ENCODE results near the gene PEX10. TPM values are rescaled to one million over a fixed set of nuclear protein-coding genes. Genes with fewer than 3 reads are reported as not detected.

PEX10 gene
- total RNA-seq, 1 experiment from 2014 or later, result 89.6 TPM

DNA sequence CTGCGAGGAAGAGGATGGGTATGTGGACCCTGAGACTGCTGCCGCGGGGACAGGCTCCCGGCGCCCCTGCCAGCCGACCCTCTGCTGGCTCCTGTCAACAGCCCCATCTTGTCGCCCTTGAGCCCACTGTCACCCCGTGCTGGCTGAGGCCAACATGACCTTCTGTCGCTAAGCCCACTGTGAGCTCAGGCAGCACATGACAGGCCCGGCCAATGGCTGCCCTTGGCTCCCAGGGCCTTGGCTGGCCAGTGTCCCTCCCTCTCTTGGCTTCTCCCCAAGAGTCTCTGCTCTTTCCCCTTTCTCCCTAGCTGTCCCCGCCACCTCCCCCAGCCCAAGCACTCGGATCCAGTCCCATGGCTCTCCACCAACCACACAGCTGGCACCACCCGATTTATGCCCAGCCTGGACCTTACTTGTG lies 3.5 kb downstream of the PEX10 start:
- Histone ChIP-seq H3K36me3 (replicated peaks; ENCODE audit: control insufficient read depth, insufficient read depth, low read length) (peaks cover 16% of the 10 kb centered on the region), H3K27me3 (ENCODE audit: control insufficient read depth, insufficient read depth, low read length) (no peaks in the 10 kb centered on the region), H3K4me3 (ENCODE audit: insufficient read depth, low read depth, low read length) (no peak overlapping the region)
- no peak for DNase-seq

DNA sequence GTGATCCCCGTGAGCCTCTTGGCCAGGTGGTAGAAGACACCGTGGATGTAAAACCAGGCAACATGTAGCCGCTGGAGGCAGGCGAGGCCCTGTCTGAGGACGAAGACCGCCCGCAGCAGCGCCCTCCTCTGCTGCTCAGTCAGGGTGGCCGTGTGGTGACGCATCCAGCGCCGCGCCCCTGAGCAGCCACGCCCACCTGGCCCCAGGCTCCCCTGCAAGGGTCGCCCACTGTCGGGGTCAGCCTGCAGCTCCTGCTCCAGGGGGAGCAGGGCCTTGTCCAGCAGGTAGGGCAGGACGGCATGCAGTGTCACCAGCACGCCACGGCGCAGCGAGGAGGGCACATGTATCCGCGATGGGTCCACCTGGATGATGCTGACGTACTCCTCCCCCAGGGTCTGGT lies 3.9 kb downstream of the PEX10 start:
- no peak overlapping the region for H3K4me3 ChIP-seq (ENCODE audit: insufficient read depth, low read depth, low read length)
- H3K36me3 ChIP-seq (replicated peaks; ENCODE audit: control insufficient read depth, insufficient read depth, low read length), result peaks cover 17% of the 10 kb centered on the region
- no peaks in the 10 kb centered on the region for H3K27me3 ChIP-seq (ENCODE audit: control insufficient read depth, insufficient read depth, low read length)
- DNase-seq, result no peak

DNA sequence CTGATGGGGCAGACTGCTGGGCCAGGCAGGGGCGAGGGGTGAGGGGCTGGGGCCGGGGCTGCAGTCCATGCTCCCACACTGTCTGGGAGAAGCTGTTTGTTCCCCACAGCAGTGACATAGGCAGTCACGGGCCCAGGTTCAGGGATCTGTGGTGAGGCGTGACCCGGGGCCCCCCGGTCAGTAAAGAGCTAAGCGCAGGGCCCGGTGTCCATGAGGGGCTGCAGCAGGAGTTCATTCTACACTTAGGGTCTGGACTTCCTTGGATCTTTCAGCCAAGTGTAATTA lies 4.4 kb downstream of the PEX10 start:
- DNase-seq, result no peak
- no peak overlapping the region for H3K4me3 ChIP-seq (ENCODE audit: insufficient read depth, low read depth, low read length)
- H3K36me3 ChIP-seq (replicated peaks; ENCODE audit: control insufficient read depth, insufficient read depth, low read length), result peaks cover 18% of the 10 kb centered on the region
- no peaks in the 10 kb centered on the region for H3K27me3 ChIP-seq (ENCODE audit: control insufficient read depth, insufficient read depth, low read length)

DNA sequence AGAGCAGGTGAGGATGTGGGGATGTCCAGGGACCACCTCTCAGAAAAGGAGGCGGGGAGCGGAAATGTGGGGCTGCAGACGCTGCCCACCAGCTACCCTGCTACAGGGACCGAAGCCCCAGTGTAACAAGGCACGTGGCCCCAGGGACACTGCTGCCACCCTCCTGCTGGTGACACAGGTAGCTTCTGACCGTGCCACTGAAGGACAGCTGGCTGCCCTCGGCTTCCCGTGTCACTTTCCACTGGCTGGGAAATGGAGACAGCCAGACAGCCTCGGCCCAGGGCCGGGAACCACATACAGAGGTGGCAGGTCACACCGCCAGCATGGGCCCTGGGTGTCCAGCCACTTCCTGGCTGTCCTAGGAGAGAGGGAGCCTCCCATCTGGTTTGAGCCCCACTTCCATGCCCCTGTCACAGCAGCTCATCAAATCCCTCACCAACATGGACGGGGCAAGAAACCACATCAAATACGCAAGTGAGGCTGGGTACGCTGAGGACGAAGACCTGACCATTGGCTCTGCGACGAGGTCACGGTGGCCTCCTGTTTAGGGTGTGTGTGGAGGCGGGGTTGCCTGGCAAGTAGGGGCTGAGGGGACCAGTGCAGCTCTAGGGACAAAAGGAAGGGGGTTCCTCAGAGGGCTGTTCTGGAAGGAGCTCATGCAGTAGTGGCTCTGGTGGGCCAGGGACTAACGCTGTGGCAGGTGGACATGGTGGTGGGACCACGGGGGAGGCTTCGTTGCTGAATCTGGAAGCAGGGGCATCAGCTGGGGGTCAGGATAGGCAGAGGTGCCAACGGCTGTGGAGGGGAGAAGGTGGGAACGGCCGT lies 5.0 kb downstream of the PEX10 start:
- Histone ChIP-seq H3K27me3 (ENCODE audit: control insufficient read depth, insufficient read depth, low read length) (no peaks in the 10 kb centered on the region), H3K4me3 (ENCODE audit: insufficient read depth, low read depth, low read length) (no peak overlapping the region), H3K36me3 (replicated peaks; ENCODE audit: control insufficient read depth, insufficient read depth, low read length) (peaks cover 19% of the 10 kb centered on the region)
- DNase-seq, result no peak

GRCh38 chr1:2406451-2407041 lies 5.8 kb downstream of the PEX10 start:
- Histone ChIP-seq H3K27me3 (ENCODE audit: control insufficient read depth, insufficient read depth, low read length) (no peaks in the 10 kb centered on the region), H3K4me3 (ENCODE audit: insufficient read depth, low read depth, low read length) (no peak overlapping the region), H3K36me3 (replicated peaks; ENCODE audit: control insufficient read depth, insufficient read depth, low read length) (peaks cover 20% of the 10 kb centered on the region)
- DNase-seq, result no peak

DNA sequence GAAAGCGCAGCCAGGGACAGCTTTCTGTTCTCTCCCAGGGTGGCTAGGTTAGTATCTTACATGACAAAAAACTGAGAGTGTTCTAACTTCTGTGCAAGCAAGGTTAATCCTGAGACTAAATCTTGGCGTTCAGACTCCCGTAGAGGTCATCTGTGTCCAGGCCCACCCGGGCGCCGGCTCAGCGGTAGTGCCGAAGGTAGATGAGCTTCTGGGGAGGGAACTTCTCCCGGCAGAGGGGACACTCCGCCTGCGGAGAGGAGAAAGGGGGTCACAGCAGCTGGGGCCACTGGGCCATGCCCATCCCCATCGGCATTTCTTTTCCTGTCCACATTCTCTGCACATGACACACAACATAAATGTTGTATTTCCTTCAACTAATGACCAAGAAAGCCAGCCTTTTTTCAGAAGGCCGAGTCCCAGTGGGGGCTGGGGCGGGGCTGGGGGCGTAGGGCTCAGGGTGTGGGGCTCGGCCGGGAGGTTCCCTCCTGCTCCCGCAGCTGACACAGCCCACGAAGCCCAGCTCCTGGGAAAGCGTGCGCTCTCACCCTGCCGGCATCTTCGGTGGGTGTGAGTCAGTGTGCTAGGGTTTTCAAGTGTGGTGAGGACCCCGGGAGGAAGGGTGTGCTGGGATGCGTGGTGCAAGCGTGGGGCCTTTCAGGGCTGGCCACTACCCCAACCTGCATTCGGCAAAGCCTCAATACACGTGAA lies 6.6 kb downstream of the PEX10 start:
- Histone ChIP-seq H3K36me3 (replicated peaks; ENCODE audit: control insufficient read depth, insufficient read depth, low read length) (peaks cover 20% of the 10 kb centered on the region), H3K27me3 (ENCODE audit: control insufficient read depth, insufficient read depth, low read length) (no peaks in the 10 kb centered on the region), H3K4me3 (ENCODE audit: insufficient read depth, low read depth, low read length) (no peak overlapping the region)
- DNase-seq, result no peak

GRCh38 chr1:2404890-2405511 lies 7.4 kb downstream of the PEX10 start:
- Histone ChIP-seq H3K27me3 (ENCODE audit: control insufficient read depth, insufficient read depth, low read length) (no peaks in the 10 kb centered on the region), H3K4me3 (ENCODE audit: insufficient read depth, low read depth, low read length) (no peak overlapping the region), H3K36me3 (replicated peaks; ENCODE audit: control insufficient read depth, insufficient read depth, low read length) (peaks cover 19% of the 10 kb centered on the region)
- DNase-seq, result no peak

DNA sequence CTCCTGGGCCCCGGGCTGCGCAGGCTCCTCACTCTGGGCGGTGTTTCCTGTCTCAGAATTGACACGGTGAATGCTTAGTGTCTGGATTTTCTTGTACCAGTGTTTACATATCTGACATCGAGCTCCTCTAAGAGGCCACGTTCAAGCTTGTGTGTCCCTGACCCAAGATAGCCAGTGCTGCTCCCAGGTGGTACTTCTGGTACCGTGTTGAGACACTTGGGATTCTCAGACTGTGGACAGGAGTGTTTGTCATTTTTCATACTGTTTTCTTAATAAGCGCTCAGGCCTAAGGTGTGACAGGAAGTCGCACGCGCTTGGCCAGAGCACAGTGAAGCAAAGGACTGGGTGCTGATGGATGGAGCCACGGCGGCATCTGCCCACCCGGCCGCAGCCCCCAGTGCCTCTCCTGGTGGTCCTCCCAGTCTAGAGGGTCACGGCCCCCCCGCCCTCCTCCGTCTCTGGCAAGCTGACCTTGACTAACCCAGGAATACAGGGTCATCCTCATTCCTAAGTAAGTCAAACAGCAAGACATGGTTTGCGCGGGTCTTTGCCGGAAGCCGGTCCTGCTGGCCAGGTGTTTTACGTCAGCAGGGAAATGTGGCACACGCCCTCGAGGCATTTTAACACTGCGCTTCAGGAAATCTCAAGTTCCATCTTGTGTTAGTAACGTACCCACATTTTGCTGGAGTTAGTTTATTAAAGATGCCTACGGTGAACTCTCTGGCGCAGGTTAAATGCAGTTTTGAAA lies 8.0 kb downstream of the PEX10 start:
- H3K27me3 ChIP-seq (ENCODE audit: control insufficient read depth, insufficient read depth, low read length), result no peaks in the 10 kb centered on the region
- H3K36me3 ChIP-seq (replicated peaks; ENCODE audit: control insufficient read depth, insufficient read depth, low read length), result peaks cover 19% of the 10 kb centered on the region
- no peak for DNase-seq
- H3K4me3 ChIP-seq (ENCODE audit: insufficient read depth, low read depth, low read length), result no peak overlapping the region

DNA sequence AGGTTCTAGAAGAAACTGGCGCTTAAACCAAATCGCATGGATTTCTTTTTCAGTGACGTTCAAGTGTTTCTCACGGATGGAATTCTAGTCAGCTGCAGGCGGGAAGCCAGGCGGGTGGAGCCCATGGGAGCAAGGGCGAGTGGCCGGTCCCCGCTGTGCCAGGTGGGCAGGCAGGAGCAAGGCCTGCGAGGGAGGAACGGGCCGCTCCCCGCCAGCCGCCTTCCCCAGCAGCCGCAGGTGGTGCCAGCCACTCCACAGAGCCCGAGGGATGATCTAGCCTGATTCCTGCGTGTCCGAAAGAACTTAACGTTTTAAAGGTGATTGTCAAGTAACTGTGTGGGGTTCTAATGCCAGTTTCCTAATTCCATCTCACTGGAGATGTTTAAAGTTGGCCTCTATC lies 9.1 kb downstream of the PEX10 start:
- peaks cover 20% of the 10 kb centered on the region for H3K36me3 ChIP-seq (replicated peaks; ENCODE audit: control insufficient read depth, insufficient read depth, low read length)
- no peak overlapping the region for H3K4me3 ChIP-seq (ENCODE audit: insufficient read depth, low read depth, low read length)
- DNase-seq, result no peak

DNA sequence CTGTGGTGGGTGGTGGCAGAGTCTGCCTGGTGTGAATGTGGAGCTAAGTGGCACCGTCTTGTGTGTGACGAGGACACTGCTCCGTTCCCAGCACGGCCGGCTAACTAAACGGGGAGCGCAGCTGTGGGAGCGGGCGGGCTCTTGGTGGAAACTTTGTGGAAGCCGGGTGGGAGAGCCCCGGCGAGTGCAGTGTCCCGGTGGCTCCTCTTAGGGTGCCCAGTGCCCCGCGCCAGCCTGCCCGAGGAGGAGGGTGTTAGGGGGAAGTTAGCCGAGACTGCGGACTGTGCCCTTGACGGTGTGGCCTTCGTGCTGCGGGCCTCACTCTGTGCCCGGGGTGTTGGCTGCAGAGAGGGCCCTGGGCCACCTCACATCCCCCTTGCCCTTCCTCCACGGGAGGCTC lies 9.9 kb downstream of the PEX10 start:
- no peaks in the 10 kb centered on the region for H3K27me3 ChIP-seq (ENCODE audit: control insufficient read depth, insufficient read depth, low read length)
- no peak overlapping the region for H3K4me3 ChIP-seq (ENCODE audit: insufficient read depth, low read depth, low read length)
- DNase-seq, result no peak
- H3K36me3 ChIP-seq (replicated peaks; ENCODE audit: control insufficient read depth, insufficient read depth, low read length), result peaks cover 17% of the 10 kb centered on the region

More for the DNA sequence above, 9.1 kb downstream of the PEX10 start:
- H3K27me3 ChIP-seq (ENCODE audit: control insufficient read depth, insufficient read depth, low read length), result no peaks in the 10 kb centered on the region

DNA sequence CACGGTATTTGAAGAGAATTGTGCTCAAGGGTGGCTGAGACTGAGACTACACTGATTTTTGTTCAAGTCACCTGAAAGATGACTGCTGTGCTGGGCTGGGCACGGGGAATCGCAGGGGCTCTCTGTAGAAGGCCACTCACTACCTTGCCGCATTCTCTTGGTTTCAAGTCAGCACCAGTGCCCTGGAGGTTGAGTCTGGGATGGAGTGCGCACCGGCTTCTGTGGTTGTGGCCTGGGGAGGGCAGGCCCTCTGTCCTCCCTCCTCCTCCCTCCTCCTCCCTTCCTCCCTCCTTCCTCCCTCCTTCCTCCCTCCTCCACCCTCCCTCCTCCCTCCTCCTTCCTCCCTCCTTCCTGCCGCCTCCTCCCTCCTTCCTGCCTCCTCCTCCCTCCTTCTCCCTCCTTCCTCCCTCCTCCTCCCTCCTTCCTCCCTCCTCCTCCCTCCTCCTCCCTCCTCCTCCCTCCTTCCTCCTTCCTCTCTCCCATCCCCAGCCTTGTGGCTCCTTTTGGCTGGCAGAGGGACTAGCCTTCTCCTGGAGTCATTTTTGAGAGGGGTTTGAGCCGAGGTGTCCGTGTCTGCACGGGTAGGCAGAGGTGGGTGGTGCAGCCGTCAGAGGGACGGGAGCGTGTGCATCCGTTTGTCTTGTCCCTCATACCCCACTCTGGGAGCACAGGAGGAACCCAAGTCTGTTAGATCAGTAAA lies 11.3 kb downstream of the PEX10 start:
- H3K36me3 ChIP-seq (replicated peaks; ENCODE audit: control insufficient read depth, insufficient read depth, low read length), result peaks cover 21% of the 10 kb centered on the region
- no peaks in the 10 kb centered on the region for H3K27me3 ChIP-seq (ENCODE audit: control insufficient read depth, insufficient read depth, low read length)
- no peak overlapping the region for H3K4me3 ChIP-seq (ENCODE audit: insufficient read depth, low read depth, low read length)
- DNase-seq, result no peak

DNA sequence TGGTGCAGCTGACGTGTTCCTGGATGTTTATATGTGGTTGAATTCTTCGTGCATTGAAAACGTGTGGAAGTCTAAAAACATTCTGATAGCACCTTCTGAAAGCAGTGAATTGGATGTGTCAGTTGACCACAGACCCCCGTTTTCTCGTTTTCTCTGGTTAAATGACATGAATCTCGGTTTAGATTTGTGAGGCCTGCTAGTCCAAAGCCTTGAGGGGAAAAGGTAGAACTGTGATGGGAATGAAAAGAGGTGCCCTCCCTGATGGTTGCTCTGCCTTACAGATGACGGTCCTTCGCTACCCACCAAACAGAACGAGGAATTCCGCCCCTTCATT lies 11.8 kb downstream of the PEX10 start:
- H3K4me3 ChIP-seq (ENCODE audit: insufficient read depth, low read depth, low read length), result no peak overlapping the region
- peaks cover 24% of the 10 kb centered on the region for H3K36me3 ChIP-seq (replicated peaks; ENCODE audit: control insufficient read depth, insufficient read depth, low read length)
- no peak for DNase-seq
- no peaks in the 10 kb centered on the region for H3K27me3 ChIP-seq (ENCODE audit: control insufficient read depth, insufficient read depth, low read length)

- Histone ChIP-seq H3K27me3 (ENCODE audit: control insufficient read depth, insufficient read depth, low read length) (no peaks in the 10 kb centered on the region), H3K36me3 (replicated peaks; ENCODE audit: control insufficient read depth, insufficient read depth, low read length) (peaks cover 23% of the 10 kb centered on the region), H3K4me3 (ENCODE audit: insufficient read depth, low read depth, low read length) (no peak overlapping the region)
- DNase-seq, result no peak
Observed at GRCh38 chr1:2399890-2400575, 12.3 kb downstream of the PEX10 start.

Measured in H7 (cell line).